ENCODE results near the gene DRAM2.

DNA sequence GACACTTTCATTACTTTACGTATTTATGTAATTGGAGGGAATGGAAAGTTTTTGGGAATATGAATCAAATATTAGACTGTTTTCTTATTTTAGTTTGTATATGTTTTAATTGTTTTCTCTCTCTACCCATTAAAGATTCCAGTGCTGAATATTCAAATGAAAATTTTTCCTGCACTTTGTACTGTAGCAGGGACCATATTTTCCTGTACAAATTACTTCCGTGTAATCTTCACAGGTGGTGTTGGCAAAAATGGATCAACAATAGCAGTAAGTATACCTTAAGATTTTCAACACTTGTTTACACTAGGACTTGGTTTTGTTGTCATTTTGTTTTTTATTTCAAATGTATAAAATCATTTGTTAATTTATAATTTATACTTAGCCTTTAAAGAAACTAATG lies 42.2 kb upstream of the DRAM2 start:
- TF ChIP-seq, protein P1, sequence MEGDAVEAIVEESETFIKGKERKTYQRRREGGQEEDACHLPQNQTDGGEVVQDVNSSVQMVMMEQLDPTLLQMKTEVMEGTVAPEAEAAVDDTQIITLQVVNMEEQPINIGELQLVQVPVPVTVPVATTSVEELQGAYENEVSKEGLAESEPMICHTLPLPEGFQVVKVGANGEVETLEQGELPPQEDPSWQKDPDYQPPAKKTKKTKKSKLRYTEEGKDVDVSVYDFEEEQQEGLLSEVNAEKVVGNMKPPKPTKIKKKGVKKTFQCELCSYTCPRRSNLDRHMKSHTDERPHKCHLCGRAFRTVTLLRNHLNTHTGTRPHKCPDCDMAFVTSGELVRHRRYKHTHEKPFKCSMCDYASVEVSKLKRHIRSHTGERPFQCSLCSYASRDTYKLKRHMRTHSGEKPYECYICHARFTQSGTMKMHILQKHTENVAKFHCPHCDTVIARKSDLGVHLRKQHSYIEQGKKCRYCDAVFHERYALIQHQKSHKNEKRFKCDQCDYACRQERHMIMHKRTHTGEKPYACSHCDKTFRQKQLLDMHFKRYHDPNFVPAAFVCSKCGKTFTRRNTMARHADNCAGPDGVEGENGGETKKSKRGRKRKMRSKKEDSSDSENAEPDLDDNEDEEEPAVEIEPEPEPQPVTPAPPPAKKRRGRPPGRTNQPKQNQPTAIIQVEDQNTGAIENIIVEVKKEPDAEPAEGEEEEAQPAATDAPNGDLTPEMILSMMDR (IDR thresholded peaks at IDR 0.05), result no peak
- TF ChIP-seq POLR2AphosphoS5 (IDR thresholded peaks at IDR 0.05) (no peak), POLR2A (IDR thresholded peaks at IDR 0.05) (no peak)

All from gastroesophageal sphincter (tissue), 3 donors.